HL-60/S4 (cell line): Measurements from ENCODE around the gene GLCCI1.
"Not testable (repeated sequence)": the region's sequence is repeated elsewhere in the genome, so short reads cannot be mapped to it uniquely, and the experiment has no call there.

Source experiments
- in situ Hi-C: fragments of 300-500 bp; cut with MboI; formaldehyde crosslinking; loops from 2 replicates; pipeline ENCODE4 v1.14.3; 2022; ENCODE audit warnings: low sequenced_read_pairs

The GLCCI1 gene

GRCh38 chr7:8086239-8086638, 117.6 kb downstream of the GLCCI1 start:
- in situ Hi-C loops, result no loop called here

- in situ Hi-C loops, result no loop called here
Observed at GRCh38 chr7:8089036-8089780, 120.6 kb downstream of the GLCCI1 start.

GRCh38 chr7:8092140-8092539, 123.5 kb downstream of the GLCCI1 start:
- in situ Hi-C loops, result no loop called here

- in situ Hi-C loops, result no loop called here
Observed at GRCh38 chr7:8094164-8095140, 125.9 kb downstream of the GLCCI1 start.

- in situ Hi-C loops, result not testable (repeated sequence)
Observed at GRCh38 chr7:8101292-8101691, 132.7 kb downstream of the GLCCI1 start.

- in situ Hi-C loops, result no loop called here
Observed at GRCh38 chr7:8103282-8103681, 134.7 kb downstream of the GLCCI1 start.

GRCh38 chr7:8105449-8106095, 137.0 kb downstream of the GLCCI1 start:
- in situ Hi-C loops, result no loop called here

- in situ Hi-C loops, result no loop called here
Observed at GRCh38 chr7:8109196-8110022, 140.8 kb downstream of the GLCCI1 start.

- in situ Hi-C loops, result no loop called here
Observed at GRCh38 chr7:8111282-8111960, 142.8 kb downstream of the GLCCI1 start.

- in situ Hi-C loops, result no loop called here
Observed at GRCh38 chr7:8112685-8113084, 144.1 kb downstream of the GLCCI1 start.

- in situ Hi-C loops, result no loop called here
Observed at GRCh38 chr7:8113184-8113583, 144.6 kb downstream of the GLCCI1 start.

GRCh38 chr7:8114175-8114574, 145.6 kb downstream of the GLCCI1 start:
- in situ Hi-C loops, result no loop called here

- in situ Hi-C loops, result no loop called here
Observed at GRCh38 chr7:8115547-8116402, 147.2 kb downstream of the GLCCI1 start.

- in situ Hi-C loops, result no loop called here
Observed at GRCh38 chr7:8117195-8117594, 148.6 kb downstream of the GLCCI1 start.

GRCh38 chr7:8119262-8119661, 150.7 kb downstream of the GLCCI1 start:
- in situ Hi-C loops, result no loop called here

- in situ Hi-C loops, result no loop called here
Observed at GRCh38 chr7:8120390-8121058, 151.9 kb downstream of the GLCCI1 start.

- in situ Hi-C loops, result no loop called here
Observed at GRCh38 chr7:8121243-8121642, 152.6 kb downstream of the GLCCI1 start.

- in situ Hi-C loops, result no loop called here
Observed at GRCh38 chr7:8125680-8126444, 157.3 kb downstream of the GLCCI1 start.
